Activated T-cell treated with anti-CD3 and anti-CD28 coated beads, Interleukin-2, amount 50 U/mL, for 1 hour (primary cell): ENCODE results near the gene EYA3.
"Not testable (repeated sequence)": the region's sequence is repeated elsewhere in the genome, so short reads cannot be mapped to it uniquely, and the experiment has no call there.

Source experiments
- DNase-seq: peaks from one replicate; pipeline ENCODE4 v3.0.0-alpha.2; 2020

The EYA3 gene

DNA sequence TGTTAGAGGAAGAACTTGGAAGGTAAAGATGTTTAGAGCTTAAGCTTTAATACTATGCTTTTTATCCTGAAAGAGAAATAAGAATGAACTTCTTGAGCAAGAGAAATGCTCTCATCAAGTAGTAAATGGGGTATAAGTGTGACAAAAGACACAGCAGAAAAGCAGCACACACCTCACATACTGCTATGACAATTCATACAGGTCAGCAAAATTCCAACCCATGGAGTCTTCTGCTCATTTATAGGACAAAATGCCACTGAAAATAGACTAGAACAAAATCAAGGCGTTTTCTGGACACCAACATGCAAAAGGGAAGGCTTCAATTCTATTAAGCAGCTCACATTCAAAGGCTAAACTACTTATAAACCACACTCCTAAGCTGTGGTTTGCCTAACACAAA lies 61.2 kb downstream of the EYA3 start:
- DNase-seq, result no peak

DNA sequence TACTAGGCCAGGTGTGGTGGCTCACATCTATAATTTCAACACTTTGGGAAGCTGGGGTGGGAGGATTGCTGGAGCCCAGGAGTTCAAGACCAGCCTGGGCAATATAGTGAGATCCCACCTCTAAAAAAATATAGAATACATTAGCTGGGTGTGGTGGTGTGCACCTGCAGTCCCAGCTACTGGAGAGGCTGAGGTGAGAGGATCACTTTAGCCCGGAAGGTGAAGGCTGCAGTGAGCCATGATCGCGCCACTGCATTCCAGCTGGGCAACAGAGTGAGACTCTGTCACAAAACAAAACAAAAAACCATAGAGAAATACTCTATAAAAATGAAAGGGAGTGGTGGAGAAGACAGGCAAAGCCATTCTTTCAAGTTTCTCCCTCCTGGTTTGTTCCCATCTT lies 62.1 kb downstream of the EYA3 start:
- DNase-seq, result no peak

DNA sequence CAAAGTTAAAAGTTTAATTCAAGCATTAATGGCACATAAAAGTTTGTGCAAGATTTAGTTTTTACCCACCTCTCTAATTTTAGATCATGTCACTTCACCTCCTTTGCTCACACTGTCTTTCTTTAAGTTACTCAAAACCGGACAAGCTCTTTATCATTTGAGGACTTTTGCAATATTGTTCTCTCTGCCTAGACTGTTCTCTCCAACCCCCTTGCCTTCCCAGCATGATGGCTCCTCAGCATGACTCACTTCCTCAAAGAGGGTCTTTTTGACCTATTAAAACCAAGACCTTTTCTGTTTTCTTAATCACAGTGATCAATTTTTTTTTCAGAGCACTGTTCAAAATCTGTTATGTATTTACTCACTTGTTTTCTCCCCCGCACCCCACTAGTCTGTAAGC lies 67.3 kb downstream of the EYA3 start:
- DNase-seq, result no peak

DNA sequence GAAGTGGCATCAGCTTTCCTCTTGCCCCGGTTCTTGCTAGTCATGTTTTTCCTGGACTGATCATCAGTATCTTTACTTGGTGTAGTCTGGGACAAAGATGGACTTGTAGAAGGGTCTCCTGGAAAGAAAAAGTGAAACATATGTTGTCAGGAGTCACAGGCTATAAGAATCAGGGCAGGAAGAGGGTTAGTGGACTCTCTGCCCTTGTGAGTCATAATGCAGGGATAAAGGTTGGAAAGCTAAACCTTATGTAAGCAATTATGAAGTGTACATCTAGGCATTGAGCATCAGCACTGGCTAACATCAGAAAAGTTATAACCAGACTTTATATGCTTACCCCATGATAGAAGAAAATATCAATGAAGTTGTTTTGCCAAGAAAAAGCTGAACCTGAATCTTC lies 77.4 kb downstream of the EYA3 start:
- DNase-seq, result no peak

DNA sequence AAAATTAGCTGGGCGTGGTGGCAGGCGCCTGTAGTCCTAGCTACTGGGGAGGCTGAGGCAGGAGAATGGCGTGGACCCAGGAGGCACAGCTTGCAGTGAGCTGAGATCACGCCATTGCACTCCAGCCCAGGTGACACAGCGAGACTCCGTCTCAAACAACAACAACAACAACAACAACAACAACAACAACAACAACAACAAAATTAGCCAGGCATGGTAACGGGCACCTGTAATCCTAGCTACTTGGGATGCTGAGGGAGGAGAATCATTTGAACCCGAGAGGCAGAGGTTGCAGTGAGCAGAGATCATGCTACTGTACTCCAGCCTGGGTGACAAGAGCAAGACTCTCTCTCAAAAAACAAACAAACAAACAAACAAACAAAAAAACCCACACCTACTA lies 85.3 kb downstream of the EYA3 start:
- not testable (repeated sequence) for DNase-seq

DNA sequence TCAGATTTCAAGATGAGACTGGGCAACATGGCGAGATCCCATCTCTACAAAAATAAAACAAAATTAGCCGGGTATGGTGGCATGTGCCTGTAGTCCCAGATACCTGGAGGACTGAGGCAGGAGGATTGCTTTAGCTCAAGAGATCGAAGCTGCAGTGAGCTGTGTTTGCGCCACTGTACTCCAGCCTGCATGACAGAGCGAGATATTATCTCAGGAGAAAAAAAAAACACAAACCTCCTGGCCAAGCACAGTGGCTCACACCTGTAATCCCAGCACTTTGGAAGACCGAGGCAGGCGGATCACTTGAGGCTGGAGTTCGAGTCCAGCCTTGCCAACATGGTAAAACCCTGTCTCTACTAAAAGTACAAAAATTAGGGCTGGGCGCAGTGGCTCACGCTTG lies 85.8 kb downstream of the EYA3 start:
- no peak for DNase-seq

DNA sequence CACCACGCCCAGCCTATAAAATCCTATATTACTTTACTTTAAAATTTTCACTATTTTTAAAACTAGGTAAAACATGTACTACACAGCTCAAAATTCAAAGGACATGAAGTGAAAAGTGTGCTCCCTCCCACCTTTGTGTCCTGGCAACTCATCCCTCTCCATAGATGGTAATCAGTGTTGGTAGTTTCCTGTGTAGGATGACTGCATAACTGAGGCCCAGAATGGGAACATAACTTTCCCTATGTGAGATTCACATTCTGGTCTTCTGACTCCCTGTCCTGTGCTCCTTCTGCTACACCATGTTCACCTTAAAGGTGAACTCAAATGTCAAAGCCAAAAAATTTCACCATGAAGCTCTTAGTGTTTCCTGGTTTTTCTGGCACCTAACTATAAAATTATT lies 89.4 kb downstream of the EYA3 start:
- no peak for DNase-seq

DNA sequence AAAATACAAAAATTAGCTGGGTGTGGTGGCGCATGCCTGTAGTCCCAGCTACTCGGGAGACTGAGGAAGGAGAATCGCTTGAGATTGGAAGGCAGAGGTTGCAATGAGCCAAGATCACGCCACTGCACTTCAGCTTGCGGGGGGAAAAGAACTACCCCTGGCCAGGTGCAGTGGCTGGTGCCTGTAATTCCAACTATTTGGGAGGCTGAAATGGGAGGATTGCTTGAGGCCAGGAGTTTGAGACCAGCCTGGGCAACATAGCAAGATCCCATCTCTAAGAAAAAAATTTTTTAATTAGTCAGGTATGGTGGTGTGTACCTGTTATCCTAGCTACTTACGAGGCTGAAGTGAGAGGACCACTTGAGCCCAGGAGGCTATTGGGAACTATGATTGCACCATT lies 93.9 kb downstream of the EYA3 start:
- not testable (repeated sequence) for DNase-seq

DNA sequence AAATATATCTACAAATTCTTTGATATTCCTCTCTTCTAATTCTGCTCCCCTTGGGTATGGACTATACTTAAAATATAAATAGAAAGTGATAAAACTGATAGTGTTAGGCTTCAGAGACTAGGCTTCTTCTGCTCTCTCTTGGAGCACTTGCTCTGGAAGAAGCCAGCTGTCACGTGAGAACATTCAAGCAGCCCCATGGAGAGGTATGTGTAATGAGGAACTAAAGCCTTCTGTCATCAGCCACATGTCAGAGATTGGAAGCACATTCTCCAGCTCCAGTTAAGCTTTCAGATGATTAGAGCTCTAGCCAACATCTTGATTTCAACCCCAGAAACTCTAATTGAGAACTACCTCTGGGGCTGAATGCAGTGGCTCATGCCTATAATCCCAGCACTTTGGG lies 94.3 kb downstream of the EYA3 start:
- no peak for DNase-seq

DNA sequence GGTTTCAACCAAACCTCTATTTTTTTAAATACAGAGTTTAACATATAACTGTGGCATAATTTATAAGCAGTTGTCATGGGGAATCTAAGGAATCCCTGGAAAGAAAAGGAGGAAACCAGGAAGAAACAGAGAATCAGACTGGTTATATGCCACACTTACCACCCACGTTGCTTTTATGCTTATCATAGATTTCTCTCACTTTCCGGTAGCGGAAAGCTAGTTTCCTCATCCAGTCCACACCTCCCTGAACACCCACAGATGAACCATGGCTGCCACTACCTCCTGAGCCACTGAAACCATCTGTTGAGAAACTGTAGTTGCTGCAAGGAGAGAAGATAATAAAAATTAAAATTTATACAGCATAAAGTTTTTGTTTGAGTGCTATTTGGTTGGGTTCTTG lies 95.2 kb downstream of the EYA3 start:
- DNase-seq, result no peak

DNA sequence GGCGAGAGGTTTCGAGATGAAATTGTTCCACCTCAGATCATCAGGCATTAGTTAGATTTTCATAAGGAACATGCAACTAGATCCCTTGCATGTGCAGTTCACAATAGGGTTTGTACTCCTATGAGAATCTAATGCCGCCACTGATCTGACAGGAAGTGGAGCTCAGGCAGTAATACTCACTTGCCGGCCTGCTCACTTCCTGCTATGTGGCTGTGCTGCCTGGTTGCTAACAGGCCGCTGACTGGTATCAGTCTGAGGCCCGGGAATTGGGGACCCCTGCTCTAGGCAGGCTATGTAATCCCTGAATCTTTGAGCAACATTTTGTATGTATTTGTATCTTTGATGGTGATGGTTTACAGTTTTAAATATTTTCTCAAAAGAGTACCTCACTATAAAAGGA lies 96.1 kb downstream of the EYA3 start:
- DNase-seq, result peak; percentile 55

DNA sequence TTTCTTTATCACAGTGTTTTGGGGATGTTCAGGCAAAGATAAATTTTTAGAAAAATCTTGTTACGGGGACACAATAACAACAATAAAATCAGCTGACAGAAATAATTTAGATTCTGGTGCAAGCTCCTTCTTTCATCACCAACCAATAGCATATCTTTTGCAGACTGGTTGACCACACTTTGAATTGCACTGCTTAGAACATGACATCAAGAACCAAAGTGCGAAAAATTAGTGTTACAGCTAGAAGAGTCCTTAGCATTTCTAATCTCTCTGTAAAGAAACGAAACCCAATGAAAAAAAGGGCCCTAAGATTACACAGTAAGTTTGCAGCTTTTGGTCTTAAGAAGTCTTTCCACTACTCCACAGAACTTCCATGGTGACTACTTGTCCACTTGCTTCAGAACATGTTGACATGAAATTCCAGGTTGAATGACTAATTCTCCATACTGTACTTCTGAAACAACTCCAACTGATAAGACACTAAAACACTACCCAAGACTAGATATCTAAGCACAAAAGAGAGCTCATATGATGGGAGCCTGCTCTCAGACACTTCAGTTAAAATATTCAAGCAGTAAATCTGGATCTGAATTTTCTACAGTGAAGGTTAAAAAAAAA lies 97.4 kb downstream of the EYA3 start:
- DNase-seq, result no peak

DNA sequence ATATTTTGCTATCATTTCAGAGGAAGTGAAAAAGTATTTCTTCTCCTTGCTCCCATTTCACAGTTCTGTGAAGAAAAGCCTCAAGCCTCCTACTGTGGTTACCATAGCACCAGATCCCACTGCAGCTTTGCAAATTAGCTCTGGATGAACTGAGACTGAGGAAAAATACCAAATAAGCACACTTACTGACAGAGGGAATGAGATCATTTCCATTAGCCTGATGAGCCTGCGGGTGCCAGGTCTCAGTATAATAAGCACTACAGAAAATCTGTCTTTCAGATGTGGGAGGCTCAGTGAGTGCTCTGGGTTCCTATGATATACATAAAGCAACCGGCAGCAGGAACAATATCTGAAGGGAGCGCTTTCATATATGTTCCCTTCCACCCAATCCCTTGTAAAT lies 107.3 kb downstream of the EYA3 start:
- DNase-seq, result no peak

DNA sequence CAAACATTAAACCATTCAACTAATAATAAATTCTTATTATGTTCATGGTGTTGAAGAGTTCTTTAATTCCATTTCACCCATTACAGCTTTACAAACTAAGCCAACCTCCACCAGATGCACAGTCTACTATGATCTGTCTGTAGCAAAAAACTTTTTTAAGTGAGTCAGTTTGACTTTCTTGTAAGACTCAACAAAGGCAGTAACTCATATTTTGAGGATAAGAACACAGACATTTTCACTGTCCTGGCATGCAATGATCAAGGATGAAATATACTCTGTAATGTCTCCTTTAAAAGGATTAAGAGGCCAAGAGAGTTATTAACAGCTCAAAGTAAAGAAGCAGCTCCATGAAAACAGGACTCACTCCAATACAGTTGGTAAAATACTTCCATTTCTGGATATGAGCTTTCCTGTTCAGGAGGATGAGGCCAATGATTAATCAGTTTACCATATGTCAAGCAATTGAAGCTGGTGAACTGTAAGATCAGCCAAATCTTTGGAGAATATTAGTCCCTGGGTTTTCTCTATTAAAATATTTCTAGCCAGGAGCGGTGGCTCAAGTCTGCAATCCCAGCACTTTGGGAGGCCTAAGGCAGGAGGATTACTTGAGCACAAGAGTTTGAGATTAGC lies 108.1 kb downstream of the EYA3 start:
- no peak for DNase-seq

DNA sequence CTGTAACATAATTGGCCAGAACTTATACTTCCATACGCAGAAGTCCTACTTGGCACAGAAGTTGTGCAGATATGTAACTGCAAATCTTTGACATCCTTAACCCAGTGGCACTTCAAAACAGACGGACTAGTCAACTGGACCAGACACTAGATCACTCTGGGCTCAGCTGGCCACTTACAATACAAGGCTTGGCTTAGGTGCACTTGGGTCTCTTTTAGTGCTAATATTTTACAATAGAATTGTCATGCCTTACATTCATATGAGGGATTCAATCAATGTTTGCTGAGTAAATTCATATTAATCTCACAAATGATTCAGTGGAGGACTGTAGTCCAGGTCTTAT lies 108.6 kb downstream of the EYA3 start:
- no peak for DNase-seq

DNA sequence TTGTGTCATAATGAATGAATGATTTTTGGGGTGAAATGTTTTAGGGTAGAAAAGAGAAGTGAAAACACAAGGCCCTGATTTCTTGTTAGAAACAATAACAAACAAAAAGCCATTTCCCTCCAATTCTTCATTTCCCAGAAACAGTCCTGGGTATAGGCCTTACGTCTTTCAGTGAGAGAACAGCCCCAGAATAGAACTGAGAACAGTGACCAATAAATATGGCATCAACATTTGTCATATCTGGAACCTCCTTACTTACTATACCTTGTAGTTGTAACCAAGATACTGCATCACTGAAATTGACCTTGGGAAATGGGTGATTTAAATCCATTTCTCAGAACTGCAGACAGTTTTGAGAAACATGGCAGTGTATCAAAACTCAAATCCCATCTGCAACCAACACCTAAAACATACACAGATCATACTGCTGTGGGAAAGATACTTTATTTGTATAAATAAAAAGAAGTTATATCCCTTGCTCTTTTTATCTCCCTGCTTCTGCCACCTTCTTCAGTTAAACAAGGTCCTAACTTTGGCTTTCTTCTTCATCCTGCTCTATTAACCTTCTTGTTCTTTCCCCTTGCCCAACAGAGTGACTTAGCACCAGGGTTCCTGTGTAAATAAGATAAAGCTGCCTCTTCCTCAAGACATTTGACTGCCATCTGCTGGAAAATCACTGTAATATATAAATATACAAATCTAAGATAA lies 109.1 kb downstream of the EYA3 start:
- no peak for DNase-seq

DNA sequence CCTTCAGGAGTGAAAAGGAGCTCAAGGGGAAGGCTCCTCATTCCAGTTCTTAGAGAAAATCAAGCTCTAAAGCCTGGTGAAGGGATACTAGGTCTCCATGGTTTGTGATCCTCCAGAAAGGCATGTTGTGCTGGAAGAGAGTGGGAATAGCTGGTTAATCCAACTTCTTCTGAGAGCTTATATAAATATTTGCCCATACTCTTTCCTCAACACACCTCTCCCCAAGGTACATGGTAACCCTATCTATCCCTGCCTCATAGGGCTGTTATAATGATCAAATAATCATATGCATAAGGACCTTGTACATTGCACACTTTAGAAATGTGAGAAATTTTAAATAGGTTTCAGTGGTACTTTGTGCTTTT lies 114.0 kb downstream of the EYA3 start:
- no peak for DNase-seq

DNA sequence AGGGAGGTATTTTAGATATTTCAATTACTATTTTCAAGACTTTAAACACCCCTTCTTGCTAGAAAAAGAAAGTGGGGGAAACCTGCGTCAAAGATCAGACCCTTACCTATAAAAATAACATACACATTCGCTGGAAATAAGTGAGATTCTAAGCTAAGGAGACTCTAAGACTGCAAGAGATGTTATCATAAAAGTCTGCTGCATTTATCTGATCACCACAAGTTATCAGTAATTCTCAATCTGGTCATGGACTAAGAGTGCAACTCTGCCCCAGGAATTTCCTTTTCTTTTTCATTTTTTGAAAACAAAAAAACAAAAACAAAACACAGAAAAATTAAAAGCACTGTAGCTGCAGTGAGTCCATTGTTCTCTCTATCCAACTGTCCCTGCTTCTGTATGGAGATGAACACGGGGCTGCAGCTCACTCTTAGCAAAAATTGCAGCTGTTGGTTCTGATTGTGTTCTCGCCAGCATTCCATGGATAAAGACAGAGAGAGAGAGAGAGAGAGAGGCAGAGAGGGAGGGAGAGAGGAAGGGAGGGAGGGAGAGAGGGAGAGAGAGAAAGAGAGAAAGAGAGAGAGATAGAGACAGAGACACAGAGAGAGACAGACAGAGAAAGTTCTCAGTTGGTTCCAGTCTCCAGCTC lies 114.5 kb downstream of the EYA3 start:
- DNase-seq, result no peak

DNA sequence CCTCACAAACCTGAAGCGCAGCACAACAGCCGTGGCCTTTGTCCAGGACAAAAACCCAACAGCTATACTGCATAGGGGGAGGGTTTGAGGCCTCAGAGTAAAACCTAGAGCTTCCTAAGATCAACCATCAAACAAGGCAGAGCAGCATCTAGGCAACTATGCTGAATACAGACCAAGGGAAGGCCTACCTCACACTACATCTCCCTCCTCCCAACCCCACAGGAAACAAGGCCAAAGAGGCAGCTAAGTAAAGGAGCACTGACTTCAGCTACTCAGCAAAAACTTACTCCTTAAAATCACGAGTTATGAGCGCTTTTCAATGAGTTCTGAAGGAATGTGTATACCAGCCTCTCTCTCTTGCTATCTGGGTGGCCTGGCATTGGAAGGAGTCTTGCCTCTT lies 116.3 kb downstream of the EYA3 start:
- DNase-seq, result no peak

DNA sequence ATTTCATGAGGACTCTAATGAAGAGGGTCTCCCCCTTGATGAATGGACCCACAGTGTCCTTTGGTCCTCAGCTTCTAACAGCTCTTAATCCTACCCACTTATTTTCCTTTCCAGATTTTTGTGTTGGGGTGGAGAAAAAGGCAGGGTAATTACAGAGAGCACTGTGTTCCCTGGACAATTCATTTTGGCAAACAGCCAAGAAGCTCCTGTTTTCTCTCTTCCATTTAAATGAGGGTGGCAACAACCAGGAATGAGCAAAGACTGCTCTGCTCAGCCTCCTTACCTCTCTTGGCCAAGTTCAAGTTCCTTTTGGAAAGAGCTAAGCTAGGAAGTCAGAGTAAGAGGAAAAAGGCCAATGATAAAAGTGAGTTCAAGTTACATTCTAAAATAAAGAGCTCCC lies 116.7 kb downstream of the EYA3 start:
- no peak for DNase-seq

DNA sequence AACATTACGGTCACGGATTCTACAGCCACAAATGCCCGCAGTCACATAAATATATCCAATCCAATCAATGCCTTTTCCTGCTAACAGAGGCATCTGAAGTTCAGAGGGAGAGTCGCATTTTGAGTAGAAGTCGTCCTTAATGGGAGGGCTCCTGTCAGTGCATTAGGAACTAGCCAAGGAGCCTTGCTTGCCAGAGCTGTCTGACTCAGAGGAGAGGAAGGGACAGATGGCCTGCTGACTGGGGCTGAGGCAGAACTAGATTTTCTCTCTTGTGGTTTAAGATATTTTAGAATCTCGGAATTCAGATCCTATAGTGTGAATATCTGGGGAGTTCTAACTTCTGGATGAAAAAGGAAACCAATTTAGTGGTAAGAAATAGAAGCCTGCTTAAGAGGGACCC lies 118.0 kb downstream of the EYA3 start:
- no peak for DNase-seq

DNA sequence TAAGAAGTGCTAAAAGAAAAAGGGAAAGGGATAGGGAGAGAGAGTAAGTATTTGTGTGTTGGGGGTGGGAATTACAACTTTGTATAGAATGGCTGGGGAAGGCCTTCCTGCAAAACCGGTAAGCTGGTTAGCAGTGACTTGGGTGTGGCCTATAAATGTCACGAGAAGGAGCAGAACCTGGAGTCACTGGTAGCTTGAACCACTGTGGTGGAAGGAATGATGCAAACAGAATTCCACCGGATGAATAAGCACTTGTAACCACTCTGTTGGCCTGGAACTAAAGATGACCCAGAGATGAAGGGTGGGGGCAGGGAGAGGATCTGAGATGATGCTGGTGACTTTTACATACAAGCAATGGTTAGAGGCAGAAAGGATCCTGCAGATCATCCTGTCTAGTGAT lies 119.7 kb downstream of the EYA3 start:
- no peak for DNase-seq

DNA sequence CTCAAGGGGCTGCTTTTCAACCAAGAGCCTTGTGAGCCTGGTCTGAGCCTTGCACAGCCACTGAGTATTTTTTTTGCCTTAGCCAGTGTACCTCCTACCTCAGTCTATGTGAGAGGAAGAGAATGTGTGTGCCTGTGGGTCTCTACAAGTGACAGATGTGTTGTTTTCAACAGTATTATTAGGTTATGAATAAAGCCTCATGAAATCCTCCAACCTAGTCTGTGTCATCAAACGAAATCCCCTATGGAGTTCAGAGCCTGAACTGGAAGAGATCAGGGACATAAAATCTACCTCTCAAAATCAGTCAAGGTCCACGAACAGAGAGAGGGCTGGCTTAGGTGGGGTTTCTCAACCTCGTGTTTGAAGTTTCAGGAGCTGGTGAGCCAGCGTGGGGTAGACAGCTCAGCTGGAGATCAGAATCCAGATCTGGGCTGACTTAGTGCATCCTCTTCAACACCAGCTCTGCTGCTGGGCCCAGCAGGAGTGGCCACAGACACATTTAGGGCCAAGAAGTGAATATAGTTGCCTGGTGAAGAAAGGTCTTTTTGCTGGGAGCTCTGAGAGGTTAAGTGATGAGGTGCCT lies 120.4 kb downstream of the EYA3 start:
- DNase-seq, result no peak
